RWPE1 (cell line): Measurements from ENCODE around the gene BRD2.
"Not testable (repeated sequence)": the region's sequence is repeated elsewhere in the genome, so short reads cannot be mapped to it uniquely, and the experiment has no call there.

Experiments
- CTCF ChIA-PET: fragments of 350-600 bp; sonication (Branson Sonifier 250); formaldehyde crosslinking; extraction: SDS; loops from one replicate; lab custom pipeline; 2021; lab: Yijun Ruan, JAX
- POLR2A ChIA-PET: fragments of 400-600 bp; formaldehyde crosslinking; extraction: SDS; loops from one replicate; lab custom pipeline; 2020; ENCODE audit warnings: antibody characterized with exemption; ENCODE audit not compliant: low non-redundant PET; lab: Yijun Ruan, JAX
- DNase-seq: peaks from one replicate; pipeline ENCODE4 v3.0.0; 2012; ENCODE audit warnings: low spot score
- H3K27ac ChIP-seq: fragments of 450-650 bp; 2 replicates; pipeline ENCODE4 v1.5.1; 2017
- TF ChIP-seq, protein P1 (sequence below): fragments of 450-650 bp; conservative IDR thresholded peaks from 2 replicates; pipeline ENCODE4 v1.5.1; 2017; ENCODE audit warnings: low read depth, mild to moderate bottlenecking

Gene BRD2

DNA sequence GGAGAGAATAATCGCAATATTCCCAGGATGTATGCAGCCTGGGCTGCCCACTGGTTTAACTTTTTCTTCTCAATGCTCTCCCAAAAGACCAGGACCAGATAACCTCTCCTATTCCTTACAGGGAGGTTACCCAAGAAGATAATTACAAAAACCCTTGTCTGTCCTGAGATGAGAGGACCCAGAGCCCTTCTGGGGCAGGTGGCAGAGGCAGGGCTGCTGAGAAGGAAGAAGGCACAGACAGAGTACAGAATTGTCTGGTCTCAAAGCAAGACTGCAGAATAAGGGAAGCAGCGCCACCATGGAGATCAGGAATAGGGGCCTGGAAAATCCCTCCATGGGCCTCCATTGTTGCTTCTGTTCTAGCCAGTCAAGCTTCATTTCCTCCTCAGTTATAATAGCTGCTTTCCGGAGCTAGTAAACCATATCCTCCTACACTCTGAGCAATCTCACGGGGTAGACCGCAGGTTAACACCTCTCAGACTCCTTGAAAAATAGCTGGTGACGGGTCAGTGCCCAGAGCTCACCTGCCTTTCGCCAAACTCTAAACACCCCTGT, 27.1 kb upstream of the BRD2 start:
- POLR2A ChIA-PET = no interaction called here
- no peak for DNase-seq
- CTCF ChIA-PET = interaction anchor here (0.6 to 1.1 kb wide), 2 partner anchors 26 to 60 kb away, joined by 3 to 4 read pairs; no protein-coding TSS in a partner anchor

DNA sequence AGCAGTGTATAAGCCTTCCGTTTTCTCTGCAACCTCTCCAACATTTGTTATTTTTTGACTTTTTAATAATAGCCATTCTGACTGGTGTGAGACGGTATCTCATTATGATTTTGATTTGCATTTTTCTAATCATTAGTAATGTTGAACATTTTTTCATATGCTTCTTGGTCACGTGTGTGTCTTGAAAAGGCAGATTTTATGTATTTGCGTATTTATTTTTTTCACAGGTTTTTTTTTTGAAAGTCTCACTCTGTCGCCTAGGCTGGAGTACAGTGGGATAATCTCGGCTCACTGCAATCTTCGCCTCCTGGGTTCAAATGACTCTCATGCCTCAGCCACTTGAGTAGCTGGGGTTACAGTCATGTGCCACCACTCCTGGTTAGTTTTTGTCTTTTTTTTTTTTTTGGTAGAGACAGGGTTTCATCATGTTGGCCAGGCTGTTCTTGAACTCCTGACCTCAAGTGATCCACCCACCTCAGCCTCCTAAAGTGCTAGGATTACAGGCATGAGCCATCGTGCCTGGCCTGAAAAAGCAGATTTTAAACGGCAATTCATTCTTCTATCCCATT, 25.8 kb upstream of the BRD2 start:
- H3K27ac ChIP-seq, POLR2A ChIA-PET, DNase-seq: not testable (repeated sequence)
- CTCF ChIA-PET = interaction anchor here (0.7 to 1.1 kb wide), 2 partner anchors 25 to 1818 kb away, joined by 4 to 5 read pairs; no protein-coding TSS in a partner anchor

More for the DNA sequence above, 27.1 kb upstream of the BRD2 start:
- TF ChIP-seq, protein P1, sequence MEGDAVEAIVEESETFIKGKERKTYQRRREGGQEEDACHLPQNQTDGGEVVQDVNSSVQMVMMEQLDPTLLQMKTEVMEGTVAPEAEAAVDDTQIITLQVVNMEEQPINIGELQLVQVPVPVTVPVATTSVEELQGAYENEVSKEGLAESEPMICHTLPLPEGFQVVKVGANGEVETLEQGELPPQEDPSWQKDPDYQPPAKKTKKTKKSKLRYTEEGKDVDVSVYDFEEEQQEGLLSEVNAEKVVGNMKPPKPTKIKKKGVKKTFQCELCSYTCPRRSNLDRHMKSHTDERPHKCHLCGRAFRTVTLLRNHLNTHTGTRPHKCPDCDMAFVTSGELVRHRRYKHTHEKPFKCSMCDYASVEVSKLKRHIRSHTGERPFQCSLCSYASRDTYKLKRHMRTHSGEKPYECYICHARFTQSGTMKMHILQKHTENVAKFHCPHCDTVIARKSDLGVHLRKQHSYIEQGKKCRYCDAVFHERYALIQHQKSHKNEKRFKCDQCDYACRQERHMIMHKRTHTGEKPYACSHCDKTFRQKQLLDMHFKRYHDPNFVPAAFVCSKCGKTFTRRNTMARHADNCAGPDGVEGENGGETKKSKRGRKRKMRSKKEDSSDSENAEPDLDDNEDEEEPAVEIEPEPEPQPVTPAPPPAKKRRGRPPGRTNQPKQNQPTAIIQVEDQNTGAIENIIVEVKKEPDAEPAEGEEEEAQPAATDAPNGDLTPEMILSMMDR = no peak
- no peak overlapping the region for H3K27ac ChIP-seq

DNA sequence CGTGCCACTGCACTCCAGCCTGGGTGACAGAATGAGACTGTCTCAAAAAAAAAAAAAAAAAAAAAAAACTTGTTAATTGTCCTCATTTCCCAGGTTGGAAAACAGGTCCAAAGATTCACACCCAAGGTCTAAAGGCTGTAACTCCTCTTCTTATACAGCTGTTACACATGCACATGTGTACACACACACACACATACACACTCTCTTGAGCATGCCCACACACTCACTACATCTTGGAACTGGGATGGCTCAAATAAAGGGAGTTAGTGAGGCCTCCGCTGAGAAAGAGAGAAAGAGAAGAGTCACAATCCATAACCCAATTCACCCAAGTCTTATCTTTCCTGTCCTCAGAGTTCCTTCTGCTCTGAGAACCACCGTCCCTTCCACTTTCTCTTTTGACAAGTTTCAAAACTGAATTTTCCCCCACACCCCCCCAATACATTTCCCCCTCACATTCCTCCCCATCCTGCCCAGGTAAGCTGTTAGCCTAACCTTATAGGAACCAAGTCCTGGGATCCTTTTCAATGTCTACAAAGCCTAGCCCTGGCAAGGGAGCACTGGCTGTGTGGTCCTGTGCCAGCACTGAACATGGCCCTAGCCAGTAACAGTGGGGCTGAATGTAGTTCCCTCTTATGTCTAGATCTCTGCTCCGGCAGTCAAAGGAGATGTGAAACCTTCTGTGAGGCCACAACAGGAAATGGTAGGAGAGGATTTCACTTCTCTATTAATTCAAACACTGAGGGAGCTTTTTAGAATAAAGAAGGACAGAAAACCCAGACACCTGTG, 24.3 kb upstream of the BRD2 start:
- ChIA-PET CTCF (interaction anchor here (0.6 to 1.9 kb wide), 2 partner anchors 10 to 23 kb away, joined by 3 to 11 read pairs; no protein-coding TSS in a partner anchor), POLR2A (no interaction called here)
- TF ChIP-seq, protein P1 = no peak
- no peak for DNase-seq
- H3K27ac ChIP-seq = no peak overlapping the region

DNA sequence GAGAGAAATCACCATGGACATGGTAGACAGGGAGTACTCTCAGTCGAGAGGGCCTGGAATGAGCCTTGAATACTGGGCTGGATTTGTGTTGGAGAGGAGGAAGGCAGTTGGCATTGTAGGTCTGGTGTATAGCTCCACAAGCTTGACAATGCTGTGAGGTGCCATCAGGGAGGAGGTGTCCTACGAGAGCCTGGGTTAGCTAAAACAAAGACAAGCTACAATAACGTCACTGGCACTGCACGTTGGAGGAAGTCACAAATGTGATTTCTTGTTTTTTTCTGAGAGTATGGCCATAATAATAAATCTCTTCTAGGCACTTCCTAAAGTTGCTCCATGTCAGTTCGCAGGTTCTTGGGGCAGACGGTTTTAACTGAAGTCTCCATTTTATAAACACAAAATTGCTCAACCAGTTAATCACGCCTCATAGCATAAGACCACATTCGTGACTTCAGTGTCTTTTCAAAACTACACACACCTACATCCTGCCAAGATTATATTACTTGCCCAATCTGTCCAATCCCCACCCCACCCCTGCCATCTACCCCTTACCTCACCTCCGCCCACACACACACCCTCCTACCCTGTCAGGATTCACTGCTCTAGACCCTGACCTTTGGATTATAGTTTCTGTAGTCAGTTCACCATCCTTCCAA, 23.2 kb upstream of the BRD2 start:
- no peak overlapping the region for H3K27ac ChIP-seq
- ChIA-PET POLR2A (no interaction called here), CTCF (interaction anchor here (0.5 to 1.9 kb wide), 2 partner anchors 8 to 11 kb away, joined by 3 to 11 read pairs; partner anchors contain the start of gene HLA-DMA)
- DNase-seq = no peak
- TF ChIP-seq, protein P1 = no peak

DNA sequence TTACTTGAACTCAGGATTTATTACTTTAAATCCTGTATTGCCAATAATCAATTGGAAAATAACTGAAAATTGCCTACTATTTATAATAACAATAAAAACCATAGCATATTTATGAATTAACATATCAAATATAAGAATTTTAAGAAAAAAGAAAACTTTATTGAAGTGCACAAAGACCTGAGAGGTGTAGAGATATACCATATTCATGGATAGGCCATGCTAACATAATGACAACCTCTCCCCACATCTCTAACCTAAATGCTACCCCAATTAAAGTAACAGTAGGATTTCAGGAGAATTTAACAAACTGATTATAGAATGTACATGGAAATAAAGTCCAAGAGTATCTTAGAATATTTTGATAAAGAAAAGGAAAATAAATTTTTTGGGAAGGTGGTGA, 22.4 kb upstream of the BRD2 start:
- DNase-seq = no peak
- ChIA-PET CTCF (no interaction called here), POLR2A (no interaction called here)

DNA sequence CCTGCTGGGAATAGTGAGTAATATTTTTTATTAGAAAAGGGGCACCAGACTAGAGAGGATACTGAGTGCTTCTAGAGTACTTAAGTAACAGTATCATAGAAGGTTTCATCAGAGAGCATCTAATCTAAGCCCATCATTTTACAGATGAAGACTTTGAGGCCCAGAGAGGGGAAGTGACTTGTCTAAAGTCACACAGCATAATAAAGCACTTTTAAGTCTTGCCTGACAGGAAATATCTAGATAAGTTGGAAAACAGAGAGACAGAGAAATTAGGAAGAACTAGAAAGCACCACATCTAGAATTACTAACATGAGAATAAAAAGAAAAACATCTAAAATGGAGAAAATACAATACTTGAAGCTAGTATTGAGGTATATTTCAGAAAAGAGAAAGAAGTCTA, 21.5 kb upstream of the BRD2 start:
- TF ChIP-seq, protein P1 = no peak
- DNase-seq = no peak
- H3K27ac ChIP-seq = no peak overlapping the region
- CTCF ChIA-PET = interaction anchor here (0.6 to 0.7 kb wide), 2 partner anchors 109 to 1029 kb away, joined by 3 to 5 read pairs; no protein-coding TSS in a partner anchor
- POLR2A ChIA-PET = no interaction called here

More for the DNA sequence above, 22.4 kb upstream of the BRD2 start:
- no peak overlapping the region for H3K27ac ChIP-seq
- TF ChIP-seq, protein P1 = no peak
